Measurements from ENCODE around the gene DENND1B. TPM values are rescaled to one million over a fixed set of nuclear protein-coding genes. Genes with fewer than 3 reads are reported as not detected.

Gene DENND1B
- total RNA-seq, 2 donors from 2014 or later = 9.4 to 11.9 TPM

DNA sequence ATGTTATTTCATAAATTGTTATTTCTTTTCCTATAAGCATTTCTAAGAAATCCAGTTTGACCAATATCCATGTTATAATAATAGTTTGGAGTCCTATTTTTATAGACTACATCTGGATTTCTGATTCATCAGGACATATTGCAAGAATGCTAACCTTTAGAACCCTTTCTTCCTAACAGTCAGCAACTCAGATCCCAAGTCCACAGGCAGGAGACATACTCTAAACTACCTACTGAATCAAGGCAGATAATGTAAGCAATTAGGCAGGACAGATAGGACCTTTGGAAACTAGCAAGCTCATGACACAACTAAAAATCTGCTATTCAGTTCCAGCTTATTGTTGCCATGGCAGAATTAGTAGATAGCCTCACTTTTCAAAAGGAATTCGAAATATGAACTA lies 104.1 kb downstream of the DENND1B start:
- H3K9me3 ChIP-seq (ENCODE audit: control insufficient read depth, low read length) = no peaks in the 10 kb centered on the region
- WGBS, 2 experiments (ENCODE audit: insufficient coverage in 1 of 2, insufficient read length in 1 of 2) = 79 to 100% methylated on average over 1 of the region's 1 CpG

DNA sequence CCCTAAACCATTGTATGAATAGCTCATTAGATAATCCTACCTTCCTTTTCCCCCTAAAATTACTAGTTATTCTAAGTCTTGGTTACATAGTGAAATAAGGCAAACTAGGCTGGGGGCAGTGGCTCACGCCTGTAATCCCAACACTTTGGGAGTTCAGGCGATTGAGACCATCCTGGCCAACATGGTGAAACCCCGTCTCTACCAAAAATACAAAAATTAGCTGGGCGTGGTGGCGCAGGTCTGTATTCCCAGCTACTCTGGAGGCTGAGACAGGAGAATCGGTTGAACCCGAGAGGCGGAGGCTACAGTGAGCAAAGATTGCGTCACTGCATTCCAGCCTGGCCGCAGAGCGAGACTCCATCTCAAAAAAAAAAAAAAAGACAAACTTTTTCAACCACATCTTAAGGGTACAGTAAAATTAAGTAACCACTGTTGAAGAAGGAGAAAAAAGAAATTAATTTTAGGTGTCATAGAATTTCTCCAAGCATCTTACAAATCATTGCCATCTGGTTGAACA lies 108.5 kb downstream of the DENND1B start:
- Mint-ChIP-seq H3K27me3 (ENCODE audit: insufficient read depth) (no peaks in the 10 kb centered on the region), H3K4me3 (no peak overlapping the region), H3K36me3 (ENCODE audit: low read depth) (no peaks in the 10 kb centered on the region)

More for the DNA sequence above, 104.1 kb downstream of the DENND1B start:
- Histone ChIP-seq H3K4me3 (ENCODE audit: low read length) (no peak overlapping the region), H3K36me3 (ENCODE audit: control insufficient read depth, insufficient read depth, low read length) (no peaks in the 10 kb centered on the region), H3K27ac (ENCODE audit: low read depth, low read length) (no peak overlapping the region), H3K4me1 (ENCODE audit: control insufficient read depth, insufficient read depth, low read length) (peaks cover 11% of the 10 kb centered on the region), H3K27me3 (ENCODE audit: control insufficient read depth, insufficient read depth, low read length, poor library complexity, severe bottlenecking) (no peaks in the 10 kb centered on the region), H3K9ac (ENCODE audit: extremely low read depth, low read length, poor library complexity, severe bottlenecking) (no peak overlapping the region)
- H3K27ac Mint-ChIP-seq = no peak overlapping the region
- H3K36me3 Mint-ChIP-seq (ENCODE audit: low read depth) = no peaks in the 10 kb centered on the region
- no peak overlapping the region for H3K4me3 Mint-ChIP-seq
- H3K4me1 Mint-ChIP-seq = peaks cover 33% of the 10 kb centered on the region
- no peaks in the 10 kb centered on the region for H3K9me3 Mint-ChIP-seq
- no peaks in the 10 kb centered on the region for H3K27me3 Mint-ChIP-seq (ENCODE audit: insufficient read depth)
- TF ChIP-seq, protein P1, sequence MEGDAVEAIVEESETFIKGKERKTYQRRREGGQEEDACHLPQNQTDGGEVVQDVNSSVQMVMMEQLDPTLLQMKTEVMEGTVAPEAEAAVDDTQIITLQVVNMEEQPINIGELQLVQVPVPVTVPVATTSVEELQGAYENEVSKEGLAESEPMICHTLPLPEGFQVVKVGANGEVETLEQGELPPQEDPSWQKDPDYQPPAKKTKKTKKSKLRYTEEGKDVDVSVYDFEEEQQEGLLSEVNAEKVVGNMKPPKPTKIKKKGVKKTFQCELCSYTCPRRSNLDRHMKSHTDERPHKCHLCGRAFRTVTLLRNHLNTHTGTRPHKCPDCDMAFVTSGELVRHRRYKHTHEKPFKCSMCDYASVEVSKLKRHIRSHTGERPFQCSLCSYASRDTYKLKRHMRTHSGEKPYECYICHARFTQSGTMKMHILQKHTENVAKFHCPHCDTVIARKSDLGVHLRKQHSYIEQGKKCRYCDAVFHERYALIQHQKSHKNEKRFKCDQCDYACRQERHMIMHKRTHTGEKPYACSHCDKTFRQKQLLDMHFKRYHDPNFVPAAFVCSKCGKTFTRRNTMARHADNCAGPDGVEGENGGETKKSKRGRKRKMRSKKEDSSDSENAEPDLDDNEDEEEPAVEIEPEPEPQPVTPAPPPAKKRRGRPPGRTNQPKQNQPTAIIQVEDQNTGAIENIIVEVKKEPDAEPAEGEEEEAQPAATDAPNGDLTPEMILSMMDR (conservative IDR thresholded peaks at IDR 0.05) = no peak
- no peak for DNase-seq

DNA sequence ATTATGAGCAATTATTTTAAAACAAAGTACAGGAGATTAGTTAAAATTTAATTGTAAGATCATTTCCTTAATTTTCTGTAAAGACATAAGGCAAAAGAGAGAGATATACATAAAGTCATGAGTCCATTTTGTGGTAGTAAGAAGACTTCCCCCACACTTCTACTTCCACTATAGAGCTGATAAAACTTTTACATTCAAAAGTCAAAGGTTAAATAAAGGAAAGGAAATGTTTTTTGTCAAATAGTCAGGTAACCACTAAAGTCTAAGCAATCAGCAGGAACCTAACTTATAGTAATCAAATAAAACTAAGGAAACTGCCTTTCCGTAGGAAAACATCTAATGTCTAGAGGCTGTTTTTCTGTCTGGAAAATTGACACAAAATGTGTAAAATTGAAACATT lies 110.9 kb downstream of the DENND1B start:
- WGBS, 2 experiments (ENCODE audit: insufficient coverage in 1 of 2, insufficient read length in 1 of 2) = 95 to 100% methylated on average over 1 of the region's 1 CpG
- H3K4me1 ChIP-seq (ENCODE audit: control insufficient read depth, insufficient read depth, low read length) = peaks cover 3% of the 10 kb centered on the region
- H3K36me3 ChIP-seq (ENCODE audit: control insufficient read depth, insufficient read depth, low read length) = no peaks in the 10 kb centered on the region
- H3K27ac Mint-ChIP-seq = peak overlapping the region; percentile 48
- H3K4me1 Mint-ChIP-seq = peaks cover 20% of the 10 kb centered on the region
- DNase-seq = no peak
- no peak overlapping the region for H3K9ac ChIP-seq (ENCODE audit: extremely low read depth, low read length, poor library complexity, severe bottlenecking)
- no peaks in the 10 kb centered on the region for H3K27me3 ChIP-seq (ENCODE audit: control insufficient read depth, insufficient read depth, low read length, poor library complexity, severe bottlenecking)
- no peak overlapping the region for H3K4me3 ChIP-seq (ENCODE audit: low read length)
- no peaks in the 10 kb centered on the region for H3K9me3 ChIP-seq (ENCODE audit: control insufficient read depth, low read length)
- H3K9me3 Mint-ChIP-seq = no peaks in the 10 kb centered on the region
- H3K27me3 Mint-ChIP-seq (ENCODE audit: insufficient read depth) = no peaks in the 10 kb centered on the region
- no peak overlapping the region for H3K4me3 Mint-ChIP-seq
- TF ChIP-seq, protein P1 (conservative IDR thresholded peaks at IDR 0.05) = no peak
- no peaks in the 10 kb centered on the region for H3K36me3 Mint-ChIP-seq (ENCODE audit: low read depth)
- no peak overlapping the region for H3K27ac ChIP-seq (ENCODE audit: low read depth, low read length)

More for the DNA sequence above, 108.5 kb downstream of the DENND1B start:
- no peak for DNase-seq
- Mint-ChIP-seq H3K4me1 (peaks cover 28% of the 10 kb centered on the region), H3K9me3 (no peaks in the 10 kb centered on the region), H3K27ac (no peak overlapping the region)
- Histone ChIP-seq H3K4me3 (ENCODE audit: low read length) (no peak overlapping the region), H3K36me3 (ENCODE audit: control insufficient read depth, insufficient read depth, low read length) (no peaks in the 10 kb centered on the region), H3K9ac (ENCODE audit: extremely low read depth, low read length, poor library complexity, severe bottlenecking) (no peak overlapping the region), H3K27me3 (ENCODE audit: control insufficient read depth, insufficient read depth, low read length, poor library complexity, severe bottlenecking) (no peaks in the 10 kb centered on the region), H3K9me3 (ENCODE audit: control insufficient read depth, low read length) (no peaks in the 10 kb centered on the region), H3K27ac (ENCODE audit: low read depth, low read length) (no peak overlapping the region), H3K4me1 (ENCODE audit: control insufficient read depth, insufficient read depth, low read length) (peaks cover 3% of the 10 kb centered on the region)
- 94 to 100% methylated on average over 3 to 11 of the region's 11 CpGs for WGBS, 2 experiments (ENCODE audit: insufficient coverage in 1 of 2, insufficient read length in 1 of 2)
- TF ChIP-seq, protein P1 (conservative IDR thresholded peaks at IDR 0.05) = no peak

Measured in endodermal cell (in vitro differentiated cells).